ENCODE data around the gene ZDHHC8.

Gene ZDHHC8

GRCh38 chr22:20128902-20129746 is 2.5 kb upstream of the ZDHHC8 start:
- peak; percentile 30 to 34 for DNase-seq (ENCODE audit: low read depth in 1 of 2, low spot score in 1 of 2)

- DNase-seq (ENCODE audit: low read depth in 1 of 2, low spot score in 1 of 2), result no peak
Observed at GRCh38 chr22:20129747-20130014, 1.9 kb upstream of the ZDHHC8 start.

- DNase-seq (ENCODE audit: low read depth in 1 of 2, low spot score in 1 of 2), result no peak
Observed at GRCh38 chr22:20130319-20130718, 1.3 kb upstream of the ZDHHC8 start.

- peak; percentile 58 to 74 for DNase-seq (ENCODE audit: low read depth in 1 of 2, low spot score in 1 of 2)
Observed at GRCh38 chr22:20130731-20131596, 640 bp upstream of the ZDHHC8 start.

- no peak for DNase-seq (ENCODE audit: low read depth in 1 of 2, low spot score in 1 of 2)
Observed at GRCh38 chr22:20131859-20132685, 468 bp downstream of the ZDHHC8 start.

GRCh38 chr22:20132686-20133246 is 1.2 kb downstream of the ZDHHC8 start:
- no peak for DNase-seq (ENCODE audit: low read depth in 1 of 2, low spot score in 1 of 2)

GRCh38 chr22:20133930-20134549 is 2.4 kb downstream of the ZDHHC8 start:
- no peak for DNase-seq (ENCODE audit: low read depth in 1 of 2, low spot score in 1 of 2)

GRCh38 chr22:20135265-20135664 is 3.7 kb downstream of the ZDHHC8 start:
- DNase-seq (ENCODE audit: low read depth in 1 of 2, low spot score in 1 of 2), result no peak

- DNase-seq (ENCODE audit: low read depth in 1 of 2, low spot score in 1 of 2), result no peak
Observed at GRCh38 chr22:20135806-20136602, 4.4 kb downstream of the ZDHHC8 start.

- no peak for DNase-seq (ENCODE audit: low read depth in 1 of 2, low spot score in 1 of 2)
Observed at GRCh38 chr22:20136603-20136873, 4.9 kb downstream of the ZDHHC8 start.

GRCh38 chr22:20137113-20137512 is 5.5 kb downstream of the ZDHHC8 start:
- no peak for DNase-seq (ENCODE audit: low read depth in 1 of 2, low spot score in 1 of 2)

GRCh38 chr22:20137671-20138416 is 6.2 kb downstream of the ZDHHC8 start:
- DNase-seq (ENCODE audit: low read depth in 1 of 2, low spot score in 1 of 2), result no peak

- no peak for DNase-seq (ENCODE audit: low read depth in 1 of 2, low spot score in 1 of 2)
Observed at GRCh38 chr22:20138417-20138738, 6.8 kb downstream of the ZDHHC8 start.

- DNase-seq (ENCODE audit: low read depth in 1 of 2, low spot score in 1 of 2), result no peak
Observed at GRCh38 chr22:20138868-20139267, 7.3 kb downstream of the ZDHHC8 start.

- DNase-seq (ENCODE audit: low read depth in 1 of 2, low spot score in 1 of 2), result no peak
Observed at GRCh38 chr22:20139391-20140106, 7.9 kb downstream of the ZDHHC8 start.

GRCh38 chr22:20140107-20140445 is 8.5 kb downstream of the ZDHHC8 start:
- DNase-seq (ENCODE audit: low read depth in 1 of 2, low spot score in 1 of 2), result no peak

- DNase-seq (ENCODE audit: low read depth in 1 of 2, low spot score in 1 of 2), result no peak
Observed at GRCh38 chr22:20140521-20140964, 8.9 kb downstream of the ZDHHC8 start.

- no peak for DNase-seq (ENCODE audit: low read depth in 1 of 2, low spot score in 1 of 2)
Observed at GRCh38 chr22:20141186-20142077, 9.8 kb downstream of the ZDHHC8 start.

Measured in activated CD4-positive, alpha-beta T cell treated with anti-CD3 and anti-CD28 coated beads, Interleukin-2, amount 50 U/mL, for 24 hours (primary cell).